ENCODE results near the gene RREB1. TPM values are rescaled to one million over a fixed set of nuclear protein-coding genes. Genes with fewer than 3 reads are reported as not detected.

Gene RREB1
- total RNA-seq, 1 experiment from 2014 or later: 30.7 TPM

GRCh38 chr6:7119272-7119801 is 11.6 kb downstream of the RREB1 start:
- H3K27ac ChIP-seq (ENCODE audit: low read length): no peak overlapping the region
- H3K4me1 ChIP-seq (ENCODE audit: control insufficient read depth, insufficient read depth, low read length): peaks cover 32% of the 10 kb centered on the region
- no peaks in the 10 kb centered on the region for H3K36me3 ChIP-seq (ENCODE audit: control insufficient read depth, insufficient read depth, low read length)
- ChIA-PET POLR2A (interaction anchor here (0.6 to 0.7 kb wide), 2 partner anchors 43 to 132 kb away, joined by 3 read pairs; no protein-coding TSS in a partner anchor), CTCF (no interaction called here)
- BruUV-seq (replicated peaks): TSS peak; percentile 30
- TF ChIP-seq SIN3A (IDR thresholded peaks at IDR 0.05; ENCODE audit: borderline replicate concordance, insufficient read depth, low read depth, low read length): no peak
- TF ChIP-seq POLR2AphosphoS5 (IDR thresholded peaks at IDR 0.05; ENCODE audit: low read depth, low read length): no peak
- TF ChIP-seq CTCF (IDR thresholded peaks at IDR 0.05): no peak
- TF ChIP-seq REST (IDR thresholded peaks at IDR 0.05; ENCODE audit: insufficient read depth in 1 of 2, low read depth in 2 of 2, low read length in 1 of 2): no peak
- TF ChIP-seq TCF7L2 (IDR thresholded peaks at IDR 0.05; ENCODE audit: low read depth, low read length): no peak
- H3K27me3 ChIP-seq (ENCODE audit: control insufficient read depth, insufficient read depth, low read length): no peaks in the 10 kb centered on the region
- no peak for DNase-seq (ENCODE audit: low read depth, low spot score)
- ATAC-seq: no peak
- no peak overlapping the region for H3K4me3 ChIP-seq (ENCODE audit: low read depth in 2 of 2, low read length in 2 of 2)
- no peaks in the 10 kb centered on the region for H3K9me3 ChIP-seq (ENCODE audit: control insufficient read depth, insufficient read depth, low read depth, low read length)
- intact Hi-C loops (cut with micrococcal nuclease; ENCODE audit: unreplicated experiment): no loop called here
- in situ Hi-C loops (cut with HindIII; ENCODE audit: low pct_unique_long_range_greater_than_20kb, low sequenced_read_pairs): no loop called here

GRCh38 chr6:7121700-7122241 is 14.0 kb downstream of the RREB1 start:
- intact Hi-C loops (cut with micrococcal nuclease; ENCODE audit: unreplicated experiment) (no loop called here), in situ Hi-C loops (cut with HindIII; ENCODE audit: low pct_unique_long_range_greater_than_20kb, low sequenced_read_pairs) (no loop called here)
- DNase-seq (ENCODE audit: low read depth, low spot score) (no peak), ATAC-seq (no peak)
- no peaks in the 10 kb centered on the region for H3K36me3 ChIP-seq (ENCODE audit: control insufficient read depth, insufficient read depth, low read length)
- H3K4me1 ChIP-seq (ENCODE audit: control insufficient read depth, insufficient read depth, low read length): peaks cover 8% of the 10 kb centered on the region
- CTCF ChIA-PET: no interaction called here
- H3K27me3 ChIP-seq (ENCODE audit: control insufficient read depth, insufficient read depth, low read length): no peaks in the 10 kb centered on the region
- no peak overlapping the region for H3K4me3 ChIP-seq (ENCODE audit: low read depth in 2 of 2, low read length in 2 of 2)
- no TSS peak for BruUV-seq (replicated peaks)
- POLR2A ChIA-PET: no interaction called here
- no peak overlapping the region for H3K27ac ChIP-seq (ENCODE audit: low read length)
- H3K9me3 ChIP-seq (ENCODE audit: control insufficient read depth, insufficient read depth, low read depth, low read length): no peaks in the 10 kb centered on the region
- TF ChIP-seq SIN3A (IDR thresholded peaks at IDR 0.05; ENCODE audit: borderline replicate concordance, insufficient read depth, low read depth, low read length) (no peak), REST (IDR thresholded peaks at IDR 0.05; ENCODE audit: insufficient read depth in 1 of 2, low read depth in 2 of 2, low read length in 1 of 2) (no peak), TCF7L2 (IDR thresholded peaks at IDR 0.05; ENCODE audit: low read depth, low read length) (no peak)
